Sigmoid colon (tissue), 7 donors: ENCODE results near the gene STK24. TPM values are rescaled to one million over a fixed set of nuclear protein-coding genes. Genes with fewer than 3 reads are reported as not detected.

Source experiments
- DNase-seq: peaks from one replicate; pipeline ENCODE4 v3.0.0-alpha.2; 2019
- H3K27ac ChIP-seq, 4 donors: fragments of 200-600 bp; sonication (generic); one replicate each; pipeline ENCODE4 v1.5.1; 2016 to 2019; ENCODE audit warnings: mild to moderate bottlenecking in 1 of 4
- H3K27me3 ChIP-seq, 3 donors: fragments of 200-600 bp; sonication (generic); one replicate each; pipeline ENCODE4 v1.5.1; 2019; ENCODE audit warnings: mild to moderate bottlenecking in 1 of 3
- H3K36me3 ChIP-seq, 4 donors: fragments of 200-600 bp; sonication (generic); one replicate each; pipeline ENCODE4 v1.5.1; 2016 to 2019
- H3K4me1 ChIP-seq, 4 donors: fragments of 200-600 bp; sonication (generic); one replicate each; pipeline ENCODE4 v1.5.1; 2017 to 2019
- H3K4me3 ChIP-seq, 4 donors: fragments of 200-600 bp; sonication (generic); one replicate each; pipeline ENCODE4 v1.5.1; 2017 to 2019; ENCODE audit warnings: mild to moderate bottlenecking in 2 of 4, moderate library complexity in 1 of 4
- H3K9me3 ChIP-seq, 4 donors: fragments of 200-600 bp in 3 of 4; sonication (generic) in 3 of 4; one replicate each; pipeline versions ENCODE4 v1.5.1 to v1.6.1; 2013 to 2019
- EP300 ChIP-seq, 4 donors: sonication (generic); formaldehyde crosslinking; IDR thresholded peaks; one replicate each; pipeline ENCODE4 v1.6.1; 2017; ENCODE audit warnings: antibody characterized with exemption in 4 of 4
- POLR2A ChIP-seq, 2 donors: fragments of 450-650 bp; IDR thresholded peaks; one replicate each; pipeline ENCODE4 v1.6.1; 2016; ENCODE audit warnings: antibody characterized with exemption in 2 of 2, mild to moderate bottlenecking in 2 of 2, moderate library complexity in 2 of 2
- POLR2AphosphoS5 ChIP-seq, 4 donors: sonication (generic); formaldehyde crosslinking; IDR thresholded peaks; one replicate each; pipeline ENCODE4 v1.6.1; 2017; ENCODE audit warnings: antibody characterized with exemption in 4 of 4
- WGBS, 2 donors: extraction: QIAGEN DNeasy Blood & Tissue Kit; methylation state at CpG; one replicate each; pipeline ENCODE4 v1.1.7; 2013; 5-methylcytosine and 5-hydroxymethylcytosine counted together
- intact Hi-C: fragments of 100-400 bp; cut with DNase I; formaldehyde crosslinking; loops from one replicate; pipeline ENCODE4 v1.15.1; 2023
- polyA plus RNA-seq, 3 donors: library from polyadenylated mRNA; stranded (reverse); fragments of 200-250 nt; gene quantifications; one replicate each; pipeline ENCODE4 v1.2.3, GENCODE V29; 2013
- total RNA-seq, 4 donors: library from RNA; depleted of rRNA; stranded (reverse); fragments of >200 nt; gene quantifications; one replicate each; pipeline ENCODE4 v1.1.0, GENCODE V29; 2016
- TF ChIP-seq, protein P1 (sequence below), 4 experiments: fragments of 450-650 bp in 3 of 4; fragments of 200-600 bp in 1 of 4; IDR thresholded peaks; one replicate each; pipeline ENCODE4 v1.5.1; 2016 to 2019; ENCODE audit warnings: antibody characterized with exemption in 4 of 4, mild to moderate bottlenecking in 3 of 4, moderate library complexity in 2 of 4
- donor health status: healthy with polysubstance abuse.
- donor health status: Bipolar disorder and iron deficiency.
- donor health status: healthy.

Gene STK24
- total and polyA plus RNA-seq, 7 donors, result 59.7 to 200 (median 78.9) TPM

DNA sequence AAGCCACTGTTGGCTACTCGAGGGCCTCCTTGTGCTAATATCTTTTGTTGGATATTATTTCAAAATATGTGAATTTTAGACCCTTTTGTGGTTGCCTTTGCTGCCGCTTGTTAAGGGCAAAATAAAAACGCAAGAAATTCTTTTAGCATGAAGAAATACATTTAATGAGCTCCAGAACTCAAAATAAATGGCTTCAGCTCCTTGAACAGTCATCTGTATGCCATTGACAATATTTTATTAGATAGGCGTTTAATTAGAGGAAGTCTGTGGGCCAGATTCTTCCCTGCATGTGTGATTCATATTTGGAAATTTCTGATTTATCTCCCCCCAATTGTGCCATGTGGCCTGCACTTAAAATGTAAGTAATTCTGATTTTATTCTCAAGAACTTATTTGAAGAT is 177.2 kb downstream of the STK24 start:
- TF ChIP-seq EP300 (IDR thresholded peaks at IDR 0.05), result no peak
- TF ChIP-seq POLR2AphosphoS5 (IDR thresholded peaks at IDR 0.05), result no peak
- TF ChIP-seq, protein P1, sequence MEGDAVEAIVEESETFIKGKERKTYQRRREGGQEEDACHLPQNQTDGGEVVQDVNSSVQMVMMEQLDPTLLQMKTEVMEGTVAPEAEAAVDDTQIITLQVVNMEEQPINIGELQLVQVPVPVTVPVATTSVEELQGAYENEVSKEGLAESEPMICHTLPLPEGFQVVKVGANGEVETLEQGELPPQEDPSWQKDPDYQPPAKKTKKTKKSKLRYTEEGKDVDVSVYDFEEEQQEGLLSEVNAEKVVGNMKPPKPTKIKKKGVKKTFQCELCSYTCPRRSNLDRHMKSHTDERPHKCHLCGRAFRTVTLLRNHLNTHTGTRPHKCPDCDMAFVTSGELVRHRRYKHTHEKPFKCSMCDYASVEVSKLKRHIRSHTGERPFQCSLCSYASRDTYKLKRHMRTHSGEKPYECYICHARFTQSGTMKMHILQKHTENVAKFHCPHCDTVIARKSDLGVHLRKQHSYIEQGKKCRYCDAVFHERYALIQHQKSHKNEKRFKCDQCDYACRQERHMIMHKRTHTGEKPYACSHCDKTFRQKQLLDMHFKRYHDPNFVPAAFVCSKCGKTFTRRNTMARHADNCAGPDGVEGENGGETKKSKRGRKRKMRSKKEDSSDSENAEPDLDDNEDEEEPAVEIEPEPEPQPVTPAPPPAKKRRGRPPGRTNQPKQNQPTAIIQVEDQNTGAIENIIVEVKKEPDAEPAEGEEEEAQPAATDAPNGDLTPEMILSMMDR (IDR thresholded peaks at IDR 0.05), result no peak
- TF ChIP-seq POLR2A (IDR thresholded peaks at IDR 0.05), result no peak
- H3K27ac ChIP-seq, result no peak overlapping the region
- no peaks in the 10 kb centered on the region for H3K27me3 ChIP-seq
- no peaks in the 10 kb centered on the region for H3K9me3 ChIP-seq
- intact Hi-C loops, result loop anchor here (10.0 kb wide), 1 partner anchor 365 kb away; no protein-coding TSS in a partner anchor
- peaks cover 0 to 11% (median 4%) of the 10 kb centered on the region in 4 donors for H3K4me1 ChIP-seq
- 74 to 78% methylated on average over 4 of the region's 4 CpGs for WGBS, 2 donors
- H3K36me3 ChIP-seq, result peaks cover 0 to 22% (median 7%) of the 10 kb centered on the region in 4 donors
- no peak overlapping the region for H3K4me3 ChIP-seq
- no peak for DNase-seq

GRCh38 chr13:98398581-98398980 is 178.3 kb downstream of the STK24 start:
- TF ChIP-seq EP300 (IDR thresholded peaks at IDR 0.05), result no peak
- TF ChIP-seq POLR2AphosphoS5 (IDR thresholded peaks at IDR 0.05), result no peak
- TF ChIP-seq, protein P1 (IDR thresholded peaks at IDR 0.05), result no peak
- TF ChIP-seq POLR2A (IDR thresholded peaks at IDR 0.05), result no peak
- intact Hi-C loops, result loop anchor here (10.0 kb wide), 1 partner anchor 364 kb away; no protein-coding TSS in a partner anchor
- DNase-seq, result no peak
- H3K4me3 ChIP-seq, result no peak overlapping the region
- H3K4me1 ChIP-seq, result peaks cover 0 to 11% (median 4%) of the 10 kb centered on the region in 4 donors
- no peaks in the 10 kb centered on the region for H3K9me3 ChIP-seq
- no peak overlapping the region for H3K27ac ChIP-seq
- H3K27me3 ChIP-seq, result no peaks in the 10 kb centered on the region
- peaks cover 0 to 25% (median 12%) of the 10 kb centered on the region in 4 donors for H3K36me3 ChIP-seq
- WGBS, 2 donors, result 83 to 86% methylated on average over 5 of the region's 5 CpGs

DNA sequence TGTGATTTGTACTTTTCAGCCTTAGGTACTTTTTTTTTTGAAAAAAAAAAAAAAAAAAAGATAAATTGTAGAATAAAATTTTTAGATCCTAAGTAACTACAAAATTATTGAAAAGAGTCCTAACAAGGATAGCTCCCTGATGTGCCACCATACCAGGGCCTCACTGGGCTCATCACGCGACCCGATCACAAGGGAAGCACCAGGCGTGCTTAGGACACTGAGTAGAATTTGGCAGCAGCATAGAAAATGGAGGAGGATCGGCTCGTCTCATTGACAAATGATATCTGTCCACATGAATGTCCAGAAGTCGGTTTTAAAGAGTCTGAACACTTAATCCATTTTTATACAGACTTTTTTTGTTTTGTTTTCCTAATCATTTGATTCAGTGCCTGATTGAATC is 179.0 kb downstream of the STK24 start:
- H3K9me3 ChIP-seq, result no peaks in the 10 kb centered on the region
- H3K27me3 ChIP-seq, result no peaks in the 10 kb centered on the region
- H3K4me1 ChIP-seq, result peaks cover 0 to 11% (median 4%) of the 10 kb centered on the region in 4 donors
- H3K36me3 ChIP-seq, result peaks cover 0 to 31% (median 15%) of the 10 kb centered on the region in 4 donors
- intact Hi-C loops, result loop anchor here (2.0 to 10.0 kb wide), 2 partner anchors 255 to 363 kb away; partner anchors contain the start of gene FARP1
- no peak overlapping the region for H3K27ac ChIP-seq
- no peak for DNase-seq
- WGBS, 2 donors, result 84 to 87% methylated on average over 7 of the region's 7 CpGs
- H3K4me3 ChIP-seq, result no peak overlapping the region
- no peak for TF ChIP-seq POLR2AphosphoS5 (IDR thresholded peaks at IDR 0.05)
- TF ChIP-seq EP300 (IDR thresholded peaks at IDR 0.05), result no peak
- no peak for TF ChIP-seq POLR2A (IDR thresholded peaks at IDR 0.05)
- TF ChIP-seq, protein P1 (IDR thresholded peaks at IDR 0.05), result no peak

DNA sequence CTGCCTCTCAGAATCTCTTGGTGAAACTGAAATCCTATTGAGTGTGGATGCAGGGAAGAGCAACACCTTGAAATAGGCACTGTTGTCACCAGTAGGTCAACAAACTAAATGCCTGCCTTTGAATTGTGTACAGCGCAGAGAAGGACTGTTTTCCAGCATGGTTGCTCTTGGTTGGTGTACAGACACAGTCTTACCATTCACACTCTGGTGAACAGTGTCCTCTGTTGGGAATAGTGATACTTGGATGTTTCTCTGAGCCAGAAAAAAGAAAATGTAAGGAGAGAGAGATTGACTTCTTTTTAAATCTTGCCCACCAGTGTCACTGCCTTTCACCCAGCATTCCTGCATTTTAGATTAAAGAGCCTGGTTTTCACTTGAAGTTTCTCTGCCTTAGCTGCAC is 179.7 kb downstream of the STK24 start:
- TF ChIP-seq POLR2A (IDR thresholded peaks at IDR 0.05), result no peak
- TF ChIP-seq, protein P1 (IDR thresholded peaks at IDR 0.05), result peak in 3 of 4 experiments; percentile 11 to 43 (median 34)
- Histone ChIP-seq H3K9me3 (no peaks in the 10 kb centered on the region), H3K4me3 (no peak overlapping the region), H3K27me3 (no peaks in the 10 kb centered on the region), H3K36me3 (peaks cover 0 to 32% (median 15%) of the 10 kb centered on the region in 4 donors), H3K27ac (no peak overlapping the region), H3K4me1 (peaks cover 0 to 11% (median 4%) of the 10 kb centered on the region in 4 donors)
- 93 to 97% methylated on average over 1 of the region's 1 CpG for WGBS, 2 donors
- intact Hi-C loops, result loop anchor here (2.0 to 10.0 kb wide), 2 partner anchors 254 to 362 kb away; partner anchors contain the start of gene FARP1
- no peak for DNase-seq
